DND-41 (cell line): ENCODE data around the gene TRAIP.
A peak's percentile ranks its signal among the peaks of the same experiment; 100 is the strongest.

Experiments
- ATAC-seq: fragments of 200-7000 bp; cut with Tn5 transposase; 3 replicates; pipeline ENCODE4 v1.9.1; 2021; ENCODE audit warnings: low read depth; ENCODE audit not compliant: insufficient read depth
- DNase-seq: peaks from one replicate; pipeline ENCODE4 v3.0.0-alpha.2; 2020
- H2AFZ ChIP-seq: 2 replicates; pipeline ENCODE4 v1.6.0; 2012; ENCODE audit warnings: low read depth, low read length
- H3K27ac ChIP-seq: 2 replicates; pipeline ENCODE4 v1.5.1; 2012; ENCODE audit warnings: low read length, inconsistent platforms
- H3K27me3 ChIP-seq: fragments of 200-600 bp; sonication (generic); 2 replicates; pipeline ENCODE4 v1.6.0; 2012; ENCODE audit warnings: low read length, mild to moderate bottlenecking, inconsistent platforms; ENCODE audit not compliant: insufficient read depth, poor library complexity
- H3K36me3 ChIP-seq: 2 replicates; pipeline ENCODE4 v1.5.1; 2012; ENCODE audit warnings: low read length, inconsistent platforms; ENCODE audit not compliant: insufficient read depth
- H3K4me1 ChIP-seq: 2 replicates; pipeline ENCODE4 v1.5.1; 2012; ENCODE audit warnings: mild to moderate bottlenecking, low read length; ENCODE audit not compliant: insufficient read depth
- H3K4me2 ChIP-seq: 2 replicates; pipeline ENCODE4 v1.6.0; 2012; ENCODE audit warnings: mild to moderate bottlenecking, moderate library complexity, low read length, inconsistent platforms; ENCODE audit not compliant: insufficient read depth
- H3K4me3 ChIP-seq, 2 experiments: fragments of 200-600 bp in 1 of 2; shearing (Covaris generic) in 1 of 2; 2 replicates each; pipeline ENCODE4 v1.5.1; 2012 to 2016; ENCODE audit warnings: inconsistent platforms in 2 of 2, low read length in 2 of 2, mild to moderate bottlenecking in 2 of 2, low read depth in 1 of 2, moderate library complexity in 1 of 2
- H3K79me2 ChIP-seq: 2 replicates; pipeline ENCODE4 v1.6.0; 2012; ENCODE audit warnings: low read length, inconsistent platforms; ENCODE audit not compliant: insufficient read depth
- H3K9ac ChIP-seq: 2 replicates; pipeline ENCODE4 v1.6.0; 2012; ENCODE audit warnings: low read depth, mild to moderate bottlenecking, inconsistent platforms, low read length, moderate library complexity
- H3K9me3 ChIP-seq: 2 replicates; pipeline ENCODE4 v1.5.1; 2012; ENCODE audit warnings: low read length, moderate library complexity, mild to moderate bottlenecking, inconsistent platforms; ENCODE audit not compliant: insufficient read depth, severe bottlenecking
- H4K20me1 ChIP-seq: 2 replicates; pipeline ENCODE4 v1.6.0; 2012; ENCODE audit warnings: low read length; ENCODE audit not compliant: insufficient read depth
- EZH2 ChIP-seq: IDR thresholded peaks from 3 replicates; pipeline ENCODE4 v1.6.1; 2012; ENCODE audit warnings: borderline replicate concordance, low read depth, mild to moderate bottlenecking, moderate library complexity, low read length, inconsistent platforms; ENCODE audit not compliant: severe bottlenecking
- TF ChIP-seq, protein P1 (sequence below): IDR thresholded peaks from 2 replicates; pipeline ENCODE4 v1.5.1; 2012; ENCODE audit warnings: borderline replicate concordance, low read length, moderate library complexity, mild to moderate bottlenecking; ENCODE audit not compliant: poor library complexity, severe bottlenecking; ENCODE audit errors: extremely low read depth

TRAIP gene

GRCh38 chr3:49859576-49860305 lies 3.4 kb upstream of the TRAIP start:
- Histone ChIP-seq H3K9ac (no peak overlapping the region), H3K27ac (no peak overlapping the region), H3K4me2 (no peak overlapping the region), H3K4me3 (no peak overlapping the region), H3K9me3 (no peaks in the 10 kb centered on the region), H3K27me3 (peaks cover 7% of the 10 kb centered on the region), H2AFZ (no peak overlapping the region), H4K20me1 (peaks cover 9% of the 10 kb centered on the region; the same call in 1 of the 2 replicates), H3K79me2 (peaks cover 16% of the 10 kb centered on the region), H3K36me3 (no peaks in the 10 kb centered on the region), H3K4me1 (peaks cover 23% of the 10 kb centered on the region)
- DNase-seq (no peak), ATAC-seq (no peak)
- no peak for TF ChIP-seq EZH2
- TF ChIP-seq, protein P1, sequence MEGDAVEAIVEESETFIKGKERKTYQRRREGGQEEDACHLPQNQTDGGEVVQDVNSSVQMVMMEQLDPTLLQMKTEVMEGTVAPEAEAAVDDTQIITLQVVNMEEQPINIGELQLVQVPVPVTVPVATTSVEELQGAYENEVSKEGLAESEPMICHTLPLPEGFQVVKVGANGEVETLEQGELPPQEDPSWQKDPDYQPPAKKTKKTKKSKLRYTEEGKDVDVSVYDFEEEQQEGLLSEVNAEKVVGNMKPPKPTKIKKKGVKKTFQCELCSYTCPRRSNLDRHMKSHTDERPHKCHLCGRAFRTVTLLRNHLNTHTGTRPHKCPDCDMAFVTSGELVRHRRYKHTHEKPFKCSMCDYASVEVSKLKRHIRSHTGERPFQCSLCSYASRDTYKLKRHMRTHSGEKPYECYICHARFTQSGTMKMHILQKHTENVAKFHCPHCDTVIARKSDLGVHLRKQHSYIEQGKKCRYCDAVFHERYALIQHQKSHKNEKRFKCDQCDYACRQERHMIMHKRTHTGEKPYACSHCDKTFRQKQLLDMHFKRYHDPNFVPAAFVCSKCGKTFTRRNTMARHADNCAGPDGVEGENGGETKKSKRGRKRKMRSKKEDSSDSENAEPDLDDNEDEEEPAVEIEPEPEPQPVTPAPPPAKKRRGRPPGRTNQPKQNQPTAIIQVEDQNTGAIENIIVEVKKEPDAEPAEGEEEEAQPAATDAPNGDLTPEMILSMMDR: no peak

- Histone ChIP-seq H2AFZ (peak overlapping the region; percentile 98), H3K79me2 (peaks cover 45% of the 10 kb centered on the region), H3K4me1 (peaks cover 32% of the 10 kb centered on the region), H4K20me1 (peaks cover 5% of the 10 kb centered on the region; the same call in 1 of the 2 replicates), H3K36me3 (no peaks in the 10 kb centered on the region), H3K27ac (peak overlapping the region; percentile 82), H3K27me3 (no peaks in the 10 kb centered on the region), H3K9ac (peak overlapping the region; percentile 79), H3K4me2 (peak overlapping the region; percentile 90), H3K9me3 (no peaks in the 10 kb centered on the region), H3K4me3 (peak overlapping the region; percentile 65 to 92)
- TF ChIP-seq EZH2: no peak
- TF ChIP-seq, protein P1: no peak
- no peak for ATAC-seq
- DNase-seq: no peak
These were observed 702 bp downstream of the TRAIP start for GRCh38 chr3:49855662-49856061.

- no peak for TF ChIP-seq EZH2
- TF ChIP-seq, protein P1: no peak
- Histone ChIP-seq H3K9ac (no peak overlapping the region), H4K20me1 (no peaks in the 10 kb centered on the region), H3K27me3 (no peaks in the 10 kb centered on the region), H3K79me2 (peaks cover 4% of the 10 kb centered on the region; the same call in 1 of the 2 replicates), H3K9me3 (no peaks in the 10 kb centered on the region), H3K4me3 (no peak overlapping the region), H3K36me3 (peaks cover 74% of the 10 kb centered on the region), H3K4me1 (no peaks in the 10 kb centered on the region), H3K4me2 (no peak overlapping the region), H3K27ac (no peak overlapping the region), H2AFZ (no peak overlapping the region)
- ATAC-seq: no peak
- DNase-seq: no peak
These were observed 10.7 kb downstream of the TRAIP start for GRCh38 chr3:49845694-49846093.
